CD14-positive monocyte (primary cell): ENCODE data around the gene CCR3. TPM values are rescaled to one million over a fixed set of nuclear protein-coding genes. Genes with fewer than 3 reads are reported as not detected.
A peak's percentile ranks its signal among the peaks of the same experiment; 100 is the strongest.

ENCODE experiments used
- DNase-seq, 3 donors: peaks; one replicate each; pipeline ENCODE4 v3.0.0-alpha.2; 2011 to 2022
- H2AFZ ChIP-seq: 2 replicates; pipeline ENCODE4 v1.6.0; 2012; ENCODE audit warnings: mild to moderate bottlenecking, low read depth, low read length, inconsistent platforms; ENCODE audit not compliant: insufficient read depth, poor library complexity, severe bottlenecking
- H3K27ac ChIP-seq, 2 donors: 1 replicate in 1 of 2; 2 replicates in 1 of 2; pipeline ENCODE4 v1.5.1; 2012 to 2013; ENCODE audit warnings: low read length in 2 of 2, control low read depth in 1 of 2, inconsistent platforms in 1 of 2, low read depth in 1 of 2, mild to moderate bottlenecking in 1 of 2
- H3K27me3 ChIP-seq, 2 donors: one replicate each; pipeline versions ENCODE4 v1.6.0 to v1.6.1; 2011 to 2013; ENCODE audit warnings: low read length in 2 of 2; ENCODE audit not compliant: control insufficient read depth in 2 of 2, insufficient read depth in 2 of 2
- H3K36me3 ChIP-seq, 2 donors: replicated peaks in 1 of 2; 1 replicate in 1 of 2; 2 replicates in 1 of 2; pipeline versions ENCODE4 v1.5.1 to v1.6.1; 2012 to 2013; ENCODE audit warnings: low read length in 2 of 2, control low read depth in 1 of 2, inconsistent platforms in 1 of 2, mild to moderate bottlenecking in 1 of 2; ENCODE audit not compliant: insufficient read depth in 2 of 2, control insufficient read depth in 1 of 2
- H3K4me1 ChIP-seq, 2 donors: 1 replicate in 1 of 2; 2 replicates in 1 of 2; pipeline versions ENCODE4 v1.5.1 to v1.6.1; 2012 to 2013; ENCODE audit warnings: low read length in 2 of 2, control low read depth in 1 of 2, inconsistent platforms in 1 of 2, mild to moderate bottlenecking in 1 of 2, moderate library complexity in 1 of 2; ENCODE audit not compliant: insufficient read depth in 2 of 2, control insufficient read depth in 1 of 2
- H3K4me2 ChIP-seq: replicated peaks from 2 replicates; pipeline ENCODE3; 2012; ENCODE audit warnings: low read length, moderate library complexity, mild to moderate bottlenecking; ENCODE audit not compliant: poor library complexity, severe bottlenecking; ENCODE audit errors: extremely low read depth
- H3K4me3 ChIP-seq, 3 experiments: fragments of 200-600 bp in 1 of 3; sonication (generic) in 1 of 3; replicated peaks in 1 of 3; 1 replicate in 2 of 3; 2 replicates in 1 of 3; pipeline ENCODE4 v1.5.1; 2011 to 2013; ENCODE audit warnings: low read length in 3 of 3, mild to moderate bottlenecking in 3 of 3, control low read depth in 2 of 3, low read depth in 2 of 3, inconsistent platforms in 1 of 3, moderate library complexity in 1 of 3
- H3K79me2 ChIP-seq: 2 replicates; pipeline ENCODE4 v1.6.0; 2012; ENCODE audit warnings: mild to moderate bottlenecking, control low read depth, inconsistent platforms, low read length, moderate library complexity; ENCODE audit not compliant: insufficient read depth
- H3K9ac ChIP-seq: 2 replicates; pipeline ENCODE4 v1.6.0; 2017; ENCODE audit warnings: low read length, mild to moderate bottlenecking; ENCODE audit not compliant: insufficient read depth, poor library complexity, severe bottlenecking
- H3K9me3 ChIP-seq, 2 donors: replicated peaks in 1 of 2; 1 replicate in 1 of 2; 2 replicates in 1 of 2; pipeline versions ENCODE4 v1.5.1 to v1.6.1; 2012 to 2013; ENCODE audit warnings: low read length in 2 of 2, control low read depth in 1 of 2; ENCODE audit not compliant: control insufficient read depth in 1 of 2, insufficient read depth in 1 of 2
- H4K20me1 ChIP-seq: 2 replicates; pipeline ENCODE4 v1.6.0; 2012; ENCODE audit warnings: mild to moderate bottlenecking, low read length, control low read depth, moderate library complexity; ENCODE audit not compliant: insufficient read depth
- H3K27ac Mint-ChIP-seq, 7 donors: one replicate each; pipeline ENCODE4 v1.8.0; 2020; ENCODE audit warnings: mild to moderate bottlenecking in 7 of 7, mixed read lengths in 7 of 7, moderate library complexity in 6 of 7, inconsistent platforms in 2 of 7
- H3K27me3 Mint-ChIP-seq, 3 donors: one replicate each; pipeline ENCODE4 v1.8.0; 2021 to 2022; ENCODE audit warnings: low read depth in 3 of 3, mild to moderate bottlenecking in 3 of 3, mixed read lengths in 3 of 3, moderate library complexity in 3 of 3, inconsistent platforms in 1 of 3
- H3K36me3 Mint-ChIP-seq, 2 donors: one replicate each; pipeline ENCODE4 v1.8.0; 2020; ENCODE audit warnings: mixed read lengths in 2 of 2, inconsistent platforms in 1 of 2, mild to moderate bottlenecking in 1 of 2
- H3K4me1 Mint-ChIP-seq: one replicate; pipeline ENCODE4 v1.8.0; 2020; ENCODE audit warnings: mild to moderate bottlenecking, mixed read lengths
- H3K4me3 Mint-ChIP-seq, 2 donors: one replicate each; pipeline ENCODE4 v1.8.0; 2020; ENCODE audit warnings: mild to moderate bottlenecking in 2 of 2, mixed read lengths in 2 of 2, moderate library complexity in 1 of 2
- H3K9me3 Mint-ChIP-seq, 7 donors: one replicate each; pipeline ENCODE4 v1.8.0; 2020 to 2022; ENCODE audit warnings: mixed read lengths in 7 of 7, mild to moderate bottlenecking in 6 of 7, moderate library complexity in 6 of 7, inconsistent platforms in 2 of 7
- WGBS: methylation state at CpG from one replicate; pipeline ENCODE4 v1.1.5; 2013; ENCODE audit warnings: missing lambda C conversion rate; ENCODE audit not compliant: insufficient coverage; 5-methylcytosine and 5-hydroxymethylcytosine counted together
- intact Hi-C, 2 donors: fragments of 100-400 bp; cut with micrococcal nuclease; formaldehyde crosslinking; loops; one replicate each; pipeline versions ENCODE4 v1.15.0 to v1.15.1; 2023
- polyA plus RNA-seq, 3 donors: library from polyadenylated mRNA; depleted of rRNA in 1 of 3; unstranded in 2 of 3; stranded (reverse) in 1 of 3; fragments of 300-500 nt in 2 of 3; fragments of >200 nt in 1 of 3; fragmentation: Illumina TruSeq in 2 of 3; gene quantifications; 1 replicate in 2 of 3; 2 replicates in 1 of 3; pipeline ENCODE4 v1.2.3, GENCODE V29; 2012 to 2021
- TF ChIP-seq, protein P1 (sequence below): fragments of 200-600 bp; IDR thresholded peaks from one replicate; pipeline ENCODE4 v1.8.0; 2022; ENCODE audit warnings: antibody characterized with exemption, mild to moderate bottlenecking

CCR3 gene
- polyA plus RNA-seq, 3 donors = 0.38 to 0.74 (median 0.44) TPM

DNA sequence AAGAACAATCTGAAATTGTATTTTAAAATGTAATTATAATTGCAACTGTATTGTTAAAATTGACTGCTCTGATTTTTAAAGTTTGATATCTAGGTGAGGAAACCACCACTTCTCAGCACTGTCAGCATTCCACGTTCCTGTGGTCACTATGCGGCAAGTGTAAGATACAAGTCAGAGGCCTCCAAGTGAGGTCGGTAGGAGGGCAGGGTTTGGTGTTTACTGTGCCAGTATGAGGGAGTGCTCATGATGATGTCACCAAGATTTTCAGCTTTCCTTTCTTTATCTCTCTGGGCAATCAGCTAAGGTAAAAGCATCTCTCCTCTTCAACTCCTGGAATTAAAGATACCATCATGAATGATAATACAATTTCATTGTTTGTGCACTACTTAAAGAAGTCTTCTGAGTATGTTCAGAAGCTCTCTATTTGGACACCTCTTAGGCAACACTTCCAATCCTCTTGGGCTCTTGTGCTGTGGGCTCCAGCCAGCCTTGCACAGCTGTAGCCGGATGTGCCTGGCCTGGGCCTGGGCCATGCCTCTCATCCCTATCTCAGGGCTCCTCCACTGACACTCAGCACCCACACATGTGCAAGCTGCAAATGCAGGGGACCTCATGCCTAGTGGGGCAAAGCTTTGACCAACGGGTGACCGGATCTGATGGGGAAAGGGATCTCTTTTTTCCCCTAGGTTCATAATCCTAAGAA, 42.9 kb downstream of the CCR3 start:
- peak overlapping the region in 2 of 7 donors; percentile 26 to 42 for H3K27ac Mint-ChIP-seq
- peaks cover 54% of the 10 kb centered on the region for H3K4me1 Mint-ChIP-seq
- H3K9me3 Mint-ChIP-seq = peaks cover 0 to 3% (median 0%) of the 10 kb centered on the region in 7 donors
- 96% methylated on average over 3 of the region's 6 CpGs for WGBS
- no peak overlapping the region for H3K27ac ChIP-seq
- H3K4me3 ChIP-seq = no peak overlapping the region
- H3K27me3 Mint-ChIP-seq = peaks cover 0 to 2% (median 0%) of the 10 kb centered on the region in 3 donors
- H3K9me3 ChIP-seq = no peaks in the 10 kb centered on the region
- intact Hi-C loops = loop anchor here in 1 of 2 donors (5.0 kb wide), 1 partner anchor 82 kb away; no protein-coding TSS in a partner anchor
- no peak overlapping the region for H3K4me3 Mint-ChIP-seq
- no peak for DNase-seq
- H3K79me2 ChIP-seq = no peaks in the 10 kb centered on the region
- H3K36me3 ChIP-seq = no peaks in the 10 kb centered on the region
- H2AFZ ChIP-seq = peak overlapping the region; percentile 16
- TF ChIP-seq, protein P1, sequence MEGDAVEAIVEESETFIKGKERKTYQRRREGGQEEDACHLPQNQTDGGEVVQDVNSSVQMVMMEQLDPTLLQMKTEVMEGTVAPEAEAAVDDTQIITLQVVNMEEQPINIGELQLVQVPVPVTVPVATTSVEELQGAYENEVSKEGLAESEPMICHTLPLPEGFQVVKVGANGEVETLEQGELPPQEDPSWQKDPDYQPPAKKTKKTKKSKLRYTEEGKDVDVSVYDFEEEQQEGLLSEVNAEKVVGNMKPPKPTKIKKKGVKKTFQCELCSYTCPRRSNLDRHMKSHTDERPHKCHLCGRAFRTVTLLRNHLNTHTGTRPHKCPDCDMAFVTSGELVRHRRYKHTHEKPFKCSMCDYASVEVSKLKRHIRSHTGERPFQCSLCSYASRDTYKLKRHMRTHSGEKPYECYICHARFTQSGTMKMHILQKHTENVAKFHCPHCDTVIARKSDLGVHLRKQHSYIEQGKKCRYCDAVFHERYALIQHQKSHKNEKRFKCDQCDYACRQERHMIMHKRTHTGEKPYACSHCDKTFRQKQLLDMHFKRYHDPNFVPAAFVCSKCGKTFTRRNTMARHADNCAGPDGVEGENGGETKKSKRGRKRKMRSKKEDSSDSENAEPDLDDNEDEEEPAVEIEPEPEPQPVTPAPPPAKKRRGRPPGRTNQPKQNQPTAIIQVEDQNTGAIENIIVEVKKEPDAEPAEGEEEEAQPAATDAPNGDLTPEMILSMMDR = no peak
- H3K27me3 ChIP-seq = no peaks in the 10 kb centered on the region
- H3K36me3 Mint-ChIP-seq = no peaks in the 10 kb centered on the region
- H3K4me2 ChIP-seq = no peak overlapping the region
- H3K4me1 ChIP-seq = peaks cover 37 to 45% of the 10 kb centered on the region in 2 donors
- no peak overlapping the region for H3K9ac ChIP-seq
- no peaks in the 10 kb centered on the region for H4K20me1 ChIP-seq

DNA sequence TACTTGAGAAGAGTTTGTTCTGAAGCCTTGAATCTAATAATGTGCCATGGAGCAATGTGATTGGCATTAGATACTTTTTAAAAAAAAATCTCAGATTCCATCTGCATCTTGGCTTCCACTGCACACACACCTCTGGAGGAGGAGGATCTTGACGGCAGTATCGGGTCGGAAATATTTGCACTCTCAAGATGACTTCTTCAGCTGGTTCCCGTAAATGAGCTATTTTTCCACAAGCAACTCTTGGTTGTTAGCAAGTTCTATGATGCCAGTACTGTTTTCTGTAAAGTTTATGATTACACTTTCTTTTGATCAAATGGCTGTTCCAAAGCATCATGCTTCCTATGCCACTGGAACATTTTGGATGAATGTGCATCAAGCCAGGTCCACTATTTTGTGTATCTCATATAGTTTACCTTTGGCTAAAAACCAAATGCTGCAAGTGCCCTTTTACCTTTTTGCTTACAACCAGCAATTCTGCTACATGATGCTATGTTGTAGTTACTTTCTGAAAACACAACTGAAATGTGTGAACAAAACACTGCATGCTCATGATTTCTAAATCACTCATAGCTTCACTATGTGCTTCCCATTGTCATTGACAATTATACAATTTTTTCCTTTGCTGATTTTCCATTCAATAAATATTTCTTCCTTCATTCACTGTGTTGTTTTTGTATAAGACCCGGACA, 43.8 kb downstream of the CCR3 start:
- Mint-ChIP-seq H3K9me3 (peaks cover 0 to 3% (median 0%) of the 10 kb centered on the region in 7 donors), H3K4me3 (no peak overlapping the region), H3K27ac (peak overlapping the region in 1 of 7 donors; percentile 62), H3K4me1 (peaks cover 60% of the 10 kb centered on the region), H3K36me3 (no peaks in the 10 kb centered on the region), H3K27me3 (peaks cover 0 to 2% (median 0%) of the 10 kb centered on the region in 3 donors)
- TF ChIP-seq, protein P1 = no peak
- Histone ChIP-seq H3K4me3 (no peak overlapping the region), H3K79me2 (no peaks in the 10 kb centered on the region), H3K36me3 (no peaks in the 10 kb centered on the region), H4K20me1 (no peaks in the 10 kb centered on the region), H3K27ac (no peak overlapping the region), H3K9ac (no peak overlapping the region), H3K4me1 (peaks cover 45 to 48% of the 10 kb centered on the region in 2 donors), H2AFZ (no peak overlapping the region), H3K9me3 (no peaks in the 10 kb centered on the region), H3K27me3 (no peaks in the 10 kb centered on the region), H3K4me2 (no peak overlapping the region)
- intact Hi-C loops = no loop called here
- 100% methylated on average over 2 of the region's 5 CpGs for WGBS
- DNase-seq = no peak
